K562 (cell line): ENCODE results near the gene INCA1. TPM values are rescaled to one million over a fixed set of nuclear protein-coding genes. Genes with fewer than 3 reads are reported as not detected.
A peak's percentile ranks its signal among the peaks of the same experiment; 100 is the strongest.

Experiments used
- ATAC-seq: fragments of 200-7000 bp; cut with Tn5 transposase; 3 replicates; pipeline ENCODE4 v1.9.1; 2020; ENCODE audit warnings: moderate library complexity
- BruUV-seq: library from RNA; stranded (reverse); fragments of 400-500 nt; replicated peaks from 2 replicates; lab custom pipeline; 2021; lab: Mats Ljungman, UMichigan
- CTCF ChIA-PET: fragments of 300-600 bp; formaldehyde crosslinking; extraction: SDS; loops from one replicate; lab custom pipeline; 2021; ENCODE audit warnings: low intra/inter-chr PET ratio; lab: Yijun Ruan, JAX
- POLR2A ChIA-PET: fragments of 300-600, 350-650 bp; sonication (Branson Sonifier 250); formaldehyde crosslinking; extraction: SDS; loops from one replicate; lab custom pipeline; 2021; ENCODE audit warnings: antibody characterized with exemption, inconsistent platforms; lab: Yijun Ruan, JAX
- DNase-seq, 4 experiments: peaks; one replicate each; pipeline versions ENCODE4 v3.0.0 to v3.0.0-alpha.2; 2011 to 2018; ENCODE audit warnings: low spot score in 3 of 4, mixed read lengths in 3 of 4; ENCODE audit errors: extremely low read depth in 1 of 4
- FAIRE-seq: peaks from 2 replicates; lab custom pipeline; 2011; peaks lifted over from hg19 to GRCh38; lab: Jason Lieb, UNC
- H2AFZ ChIP-seq: 2 replicates; pipeline ENCODE4 v1.6.0; 2011; ENCODE audit warnings: low read depth, low read length, control low read depth, inconsistent platforms
- H3K27ac ChIP-seq: fragments of 200-600 bp; 3 replicates; pipeline ENCODE4 v1.8.0; 2011; ENCODE audit warnings: low read depth, mild to moderate bottlenecking, control low read depth, inconsistent platforms, low read length, moderate library complexity, mixed read lengths; ENCODE audit errors: extremely low read depth
- H3K27me3 ChIP-seq, 2 experiments: fragments of 300-600 bp in 1 of 2; 2 replicates in 1 of 2; 3 replicates in 1 of 2; pipeline versions ENCODE4 v1.6.0 to v1.8.0; 2011; ENCODE audit warnings: inconsistent platforms in 2 of 2, low read length in 2 of 2, mild to moderate bottlenecking in 1 of 2, mixed read lengths in 1 of 2, moderate library complexity in 1 of 2; ENCODE audit not compliant: control insufficient read depth in 2 of 2, insufficient read depth in 2 of 2
- H3K36me3 ChIP-seq: fragments of 300-600 bp; 3 replicates; pipeline ENCODE4 v1.8.0; 2011; ENCODE audit warnings: mild to moderate bottlenecking, low read length, inconsistent platforms; ENCODE audit not compliant: control insufficient read depth, insufficient read depth
- H3K4me1 ChIP-seq, 2 experiments: fragments of 200-600 bp in 1 of 2; replicated peaks in 1 of 2; 2 replicates in 1 of 2; 3 replicates in 1 of 2; pipeline versions ENCODE4 v1.5.1 to v1.8.0; 2011; ENCODE audit warnings: inconsistent platforms in 2 of 2, low read length in 2 of 2, mild to moderate bottlenecking in 1 of 2, mixed read lengths in 1 of 2, moderate library complexity in 1 of 2; ENCODE audit not compliant: control insufficient read depth in 2 of 2, insufficient read depth in 2 of 2
- H3K4me2 ChIP-seq: 2 replicates; pipeline ENCODE4 v1.6.1; 2011; ENCODE audit warnings: low read length, control low read depth, inconsistent platforms, mixed read lengths; ENCODE audit not compliant: insufficient read depth
- H3K4me3 ChIP-seq: fragments of 200-600 bp; sonication (generic), shearing (Covaris generic); 2 replicates; pipeline ENCODE4 v1.5.1; 2016; ENCODE audit warnings: control low read depth, inconsistent platforms
- H3K79me2 ChIP-seq: fragments of 200-600 bp; 3 replicates; pipeline ENCODE4 v1.8.0; 2011; ENCODE audit warnings: low read length, inconsistent platforms; ENCODE audit not compliant: control insufficient read depth, insufficient read depth
- H3K9ac ChIP-seq, 2 experiments: 2 replicates each; pipeline versions ENCODE4 v1.6.0 to v1.6.1; 2011; ENCODE audit warnings: low read depth in 2 of 2, low read length in 2 of 2, control low read depth in 1 of 2, inconsistent platforms in 1 of 2, mild to moderate bottlenecking in 1 of 2, mixed read lengths in 1 of 2; ENCODE audit not compliant: insufficient read depth in 1 of 2
- H3K9me1 ChIP-seq: one replicate; pipeline ENCODE4 v1.6.0; 2011; ENCODE audit warnings: inconsistent platforms, mild to moderate bottlenecking, low read length, moderate library complexity; ENCODE audit not compliant: control insufficient read depth, insufficient read depth
- H3K9me3 ChIP-seq: replicated peaks from 2 replicates; pipeline ENCODE4 v1.5.1; 2011; ENCODE audit warnings: low read depth, low read length, inconsistent platforms; ENCODE audit not compliant: control insufficient read depth, insufficient read depth
- H4K20me1 ChIP-seq: replicated peaks from 2 replicates; pipeline ENCODE4 v1.6.1; 2011; ENCODE audit warnings: low read length, inconsistent platforms, mixed read lengths; ENCODE audit not compliant: control insufficient read depth, insufficient read depth
- ARNT ChIP-seq, 2 experiments: fragments of 450-650 bp; IDR thresholded peaks; 2 replicates each; pipeline ENCODE4 v1.6.1; 2016; ENCODE audit warnings: mild to moderate bottlenecking in 1 of 2
- ATF1 ChIP-seq, 2 experiments: fragments of 450-650 bp in 1 of 2; IDR thresholded peaks; 2 replicates each; pipeline ENCODE4 v1.6.1; 2016; ENCODE audit warnings: missing compliant biosample characterization in 1 of 2, missing genetic modification characterization in 1 of 2
- CBX3 ChIP-seq, 2 experiments: IDR thresholded peaks; 1 replicate in 1 of 2; 2 replicates in 1 of 2; pipeline ENCODE4 v1.6.1; 2012; ENCODE audit warnings: inconsistent platforms in 2 of 2, low read length in 2 of 2, borderline replicate concordance in 1 of 2, control low read depth in 1 of 2
- CHD4 ChIP-seq: fragments of 200-600 bp; sonication (generic); IDR thresholded peaks from 3 replicates; pipeline ENCODE4 v1.6.1; 2012; ENCODE audit warnings: low read depth, mild to moderate bottlenecking, mixed read lengths, low read length, inconsistent platforms; ENCODE audit not compliant: insufficient read depth, insufficient replicate concordance, poor library complexity, severe bottlenecking
- DPF2 ChIP-seq: fragments of 450-650 bp; IDR thresholded peaks from 2 replicates; pipeline ENCODE4 v1.6.1; 2016
- MED1 ChIP-seq: sonication (generic); formaldehyde crosslinking; IDR thresholded peaks from 2 replicates; pipeline ENCODE4 v1.8.1; 2023; ENCODE audit warnings: missing genetic modification reagents, borderline replicate concordance
- MEF2A ChIP-seq: IDR thresholded peaks from 2 replicates; pipeline ENCODE4 v1.6.1; 2011; ENCODE audit warnings: low read depth, mild to moderate bottlenecking, low read length, moderate library complexity; ENCODE audit not compliant: control insufficient read depth
- TOE1 ChIP-seq, 2 experiments: fragments of 450-650 bp in 1 of 2; sonication (generic) in 1 of 2; formaldehyde crosslinking in 1 of 2; IDR thresholded peaks; 2 replicates each; pipeline versions ENCODE4 v1.7.1 to v1.8.0; 2016 to 2022; ENCODE audit warnings: borderline replicate concordance in 2 of 2, mild to moderate bottlenecking in 2 of 2, antibody characterized with exemption in 1 of 2, inconsistent platforms in 1 of 2, low read depth in 1 of 2, missing genetic modification reagents in 1 of 2, moderate library complexity in 1 of 2
- YY1 ChIP-seq, 3 experiments: IDR thresholded peaks; 2 replicates each; pipeline ENCODE4 v1.6.1; 2011; ENCODE audit warnings: low read length in 2 of 3, mild to moderate bottlenecking in 2 of 3, moderate library complexity in 2 of 3, borderline replicate concordance in 1 of 3, control low read depth in 1 of 3, low read depth in 1 of 3; ENCODE audit not compliant: insufficient read depth in 3 of 3, insufficient replicate concordance in 2 of 3, control insufficient read depth in 1 of 3, insufficient read length in 1 of 3; ENCODE audit errors: extremely low read depth in 1 of 3
- ZNF174 ChIP-seq: fragments of 250-450 bp; sonication (Bioruptor Pico); IDR thresholded peaks from 2 replicates; pipeline ENCODE4 v1.4.0; 2020; ENCODE audit warnings: mild to moderate bottlenecking
- WGBS: fragments of 100-300 bp; shearing (Covaris generic); methylation state at CpG from one replicate; pipeline ENCODE4 v1.1.6; 2016; ENCODE audit warnings: low coverage, mixed read lengths; ENCODE audit not compliant: insufficient coverage; ENCODE audit errors: missing lambda C conversion rate; 5-methylcytosine and 5-hydroxymethylcytosine counted together
- in situ Hi-C: fragments of 300-500 bp; cut with MboI; formaldehyde crosslinking; loops from 4 replicates; pipeline ENCODE4 v1.15.0; 2018; ENCODE audit warnings: inconsistent platforms, mixed read lengths
- intact Hi-C: fragments of 100-400 bp; cut with micrococcal nuclease; formaldehyde crosslinking; loops from 2 replicates; pipeline ENCODE4 v1.14.2; 2022
- polyA plus RNA-seq, 8 experiments: library from polyadenylated mRNA; depleted of rRNA in 4 of 8; stranded (reverse) in 5 of 8; unstranded in 3 of 8; fragments of >200 nt; fragmentation: Nextera tagmentation in 2 of 8; fragmentation: Illumina TruSeq in 1 of 8; extraction: Ambion mirVana in 2 of 8; extraction: Trizol in 1 of 8; gene quantifications; 2 replicates each; pipeline versions ENCODE4 v1.2.1 to v1.2.3, GENCODE V29; 2011 to 2014; ENCODE audit warnings: inconsistent platforms in 1 of 8, missing spikeins in 1 of 8
- total RNA-seq, 7 experiments: library from RNA; depleted of rRNA in 6 of 7; stranded (reverse); fragments of >200 nt in 6 of 7; fragmentation: Illumina TruSeq in 2 of 7; extraction: Trizol in 2 of 7; gene quantifications; 2 replicates each; pipeline versions ENCODE4 v1.2.1 to v1.2.3, GENCODE V29; 2011 to 2021; ENCODE audit warnings: low replicate concordance in 1 of 7

INCA1 gene
- total and polyA plus RNA-seq, 9 of the 15 experiments (the other 6 are each of a cell fraction or from before 2014, with no cell fraction given) = 0.08 to 0.50 (median 0.13) TPM; not detected in 4

GRCh38 chr17:4966844-4967538 lies 30.3 kb downstream of the INCA1 start (continued):
- no peak for TF ChIP-seq MEF2A
- TF ChIP-seq ATF1 (CRISPR knock-in tag; IDR thresholded peaks at IDR 0.05) = no peak
- TF ChIP-seq ATF1 (tag; IDR thresholded peaks at IDR 0.05) = peak; percentile 81
- no peak for TF ChIP-seq CHD4
- TF ChIP-seq MED1 (CRISPR knock-in tag) = no peak
- TF ChIP-seq DPF2 = no peak
- no peak for TF ChIP-seq TOE1 (IDR thresholded peaks at IDR 0.05; ENCODE audit: borderline replicate concordance)
- TF ChIP-seq TOE1 (CRISPR knock-in tag; IDR thresholded peaks at IDR 0.05; ENCODE audit: borderline replicate concordance, low read depth) = no peak
- TF ChIP-seq CBX3 (IDR thresholded peaks at IDR 0.05; ENCODE audit: borderline replicate concordance in 1 of 2, low read length in 2 of 2) = peak in 1 of 2 experiments; percentile 42; a peak in 1 of 3 replicates
- no peak for TF ChIP-seq ZNF174 (CRISPR knock-in tag)

GRCh38 chr17:4965311-4965986 lies 31.9 kb downstream of the INCA1 start:
- intact Hi-C loops = loop anchor here (10.0 kb wide), 1 partner anchor 61 kb away; the partner anchor contains the start of gene CHRNE
- H3K36me3 ChIP-seq = peaks cover 26% of the 10 kb centered on the region; the same call in 1 of the 3 replicates
- peaks cover 25 to 27% of the 10 kb centered on the region in 2 experiments for H3K4me1 ChIP-seq
- H3K9me3 ChIP-seq = no peaks in the 10 kb centered on the region
- no peak overlapping the region for H2AFZ ChIP-seq
- ATAC-seq (no peak), FAIRE-seq (no peak), DNase-seq (no peak)
- CTCF ChIA-PET = no interaction called here
- POLR2A ChIA-PET = interaction anchor here (0.6 to 3.2 kb wide), 7 partner anchors 10 to 51 kb away, joined by 3 to 21 read pairs (median 4); partner anchors contain the start of gene PFN1
- H4K20me1 ChIP-seq = no peaks in the 10 kb centered on the region
- no peaks in the 10 kb centered on the region for H3K9me1 ChIP-seq
- H3K27me3 ChIP-seq = no peaks in the 10 kb centered on the region
- BruUV-seq = no TSS peak
- peaks cover 26% of the 10 kb centered on the region for H3K79me2 ChIP-seq
- WGBS = 97% methylated on average over 8 of the region's 15 CpGs
- no peak overlapping the region; the same call in 2 of the 3 replicates for H3K27ac ChIP-seq
- no peak overlapping the region for H3K9ac ChIP-seq
- H3K4me3 ChIP-seq = no peak overlapping the region
- in situ Hi-C loops = no loop called here
- H3K4me2 ChIP-seq = no peak overlapping the region
- TF ChIP-seq YY1 (IDR thresholded peaks at IDR 0.05; ENCODE audit: borderline replicate concordance in 1 of 3, control insufficient read depth in 1 of 3, extremely low read depth in 1 of 3, insufficient read depth in 3 of 3, insufficient read length in 1 of 3, insufficient replicate concordance in 2 of 3, low read depth in 1 of 3, low read length in 2 of 3) (peak in 1 of 3 experiments; percentile 23), ARNT (IDR thresholded peaks at IDR 0.05) (no peak)
